GM19324 (cell line): ENCODE measurements around the gene ADO.
"Not testable (repeated sequence)": the region's sequence is repeated elsewhere in the genome, so short reads cannot be mapped to it uniquely, and the experiment has no call there.

Experiments
- ATAC-seq: cut with Tn5 transposase; IDR thresholded peaks from one replicate; pipeline ENCODE4 v1.9.1; 2021; ENCODE audit warnings: mild to moderate bottlenecking, moderate library complexity; ENCODE audit not compliant: unreplicated experiment, low FRiP score

The ADO gene

DNA sequence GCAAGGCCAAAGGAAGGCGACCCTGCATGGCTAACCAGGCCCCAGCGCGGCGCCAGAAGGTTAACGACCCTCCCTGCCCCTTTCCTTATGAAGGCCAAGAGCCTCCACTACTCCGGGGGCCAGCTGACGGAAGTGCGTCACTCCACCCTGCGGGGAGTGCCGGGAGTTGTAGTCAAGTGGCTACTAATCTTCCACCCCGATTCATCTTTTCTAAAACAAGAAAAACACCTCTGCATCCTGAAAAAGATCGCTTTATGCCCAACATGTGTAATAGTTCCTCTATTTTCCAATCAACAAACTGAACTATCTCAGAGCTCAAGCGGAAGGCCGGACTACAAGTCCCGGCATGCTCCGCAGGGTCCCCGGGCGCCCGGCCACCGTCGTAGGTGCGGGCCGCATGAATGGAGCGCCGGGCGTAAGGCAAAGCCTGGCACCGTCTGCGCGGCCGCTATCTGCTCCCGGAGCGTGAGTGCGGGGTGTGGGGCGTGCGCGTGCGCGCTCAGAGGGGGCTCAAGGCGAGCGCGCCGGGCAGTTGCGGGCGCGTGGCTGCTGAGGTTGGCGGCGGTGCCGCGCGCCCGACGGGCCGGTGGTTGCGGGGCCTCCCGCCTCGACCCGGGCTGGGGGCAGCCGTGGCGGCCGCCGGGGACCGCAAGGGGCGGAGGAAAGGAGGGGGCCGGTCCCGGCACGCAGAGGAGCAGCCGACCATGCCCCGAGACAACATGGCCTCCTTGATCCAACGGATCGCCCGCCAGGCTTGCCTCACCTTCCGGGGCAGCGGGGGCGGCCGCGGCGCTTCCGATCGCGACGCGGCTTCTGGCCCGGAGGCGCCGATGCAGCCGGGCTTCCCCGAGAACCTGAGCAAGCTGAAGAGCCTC, at the start of gene ADO:
Gene ADO (plus strand): TSS at position 365 of the 875 bp plus-strand sequence. CDS start 340 bp downstream, at position 705.
- peak; percentile 95 for ATAC-seq

- ATAC-seq: no peak
These were observed 49.6 kb upstream of the ADO start for GRCh38 chr10:62754963-62755362.

GRCh38 chr10:62755662-62756653, 48.6 kb upstream of the ADO start:
- ATAC-seq: no peak

GRCh38 chr10:62759599-62760175, 44.8 kb upstream of the ADO start:
- no peak for ATAC-seq

DNA sequence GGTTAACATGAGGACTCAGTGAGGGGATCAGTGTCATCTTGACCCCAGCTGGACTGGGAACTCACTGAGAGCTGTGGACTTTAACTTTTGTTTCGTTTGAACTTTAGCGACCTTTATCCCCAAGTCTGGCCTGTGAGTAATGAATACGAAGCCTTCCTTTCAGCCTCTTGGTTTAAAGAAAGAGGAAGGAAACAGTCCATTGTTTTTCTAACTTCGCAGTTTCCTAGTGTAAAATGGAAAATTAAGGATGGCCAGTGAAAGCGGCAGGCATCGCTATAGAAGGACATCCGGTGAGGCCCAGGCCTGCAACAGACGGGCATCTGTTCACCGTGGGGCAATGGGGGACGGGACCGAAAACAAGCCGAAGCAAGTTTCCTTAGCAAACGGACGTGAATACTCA, 44.1 kb upstream of the ADO start:
- ATAC-seq: no peak

DNA sequence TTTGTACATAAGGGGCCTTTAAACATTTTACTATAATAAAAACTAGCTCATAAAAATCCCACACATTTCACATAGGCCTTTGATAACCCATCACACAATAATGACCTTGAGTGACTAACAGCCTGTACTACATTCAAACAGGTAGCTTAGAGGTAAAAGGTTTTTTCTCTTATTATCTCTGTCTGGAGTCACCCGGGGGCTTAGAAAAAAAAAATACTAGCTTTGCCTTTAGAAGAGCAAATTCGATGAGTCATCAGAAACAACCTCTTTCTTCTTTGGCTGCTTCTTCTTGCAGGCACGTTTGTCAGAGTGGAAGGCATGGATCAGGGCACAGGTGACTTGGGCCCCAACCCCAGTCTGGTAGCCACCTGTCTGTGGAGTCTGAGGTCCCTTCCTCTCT, 43.4 kb upstream of the ADO start:
- ATAC-seq: no peak

- ATAC-seq: no peak
These were observed 41.4 kb upstream of the ADO start for GRCh38 chr10:62763155-62763554.

DNA sequence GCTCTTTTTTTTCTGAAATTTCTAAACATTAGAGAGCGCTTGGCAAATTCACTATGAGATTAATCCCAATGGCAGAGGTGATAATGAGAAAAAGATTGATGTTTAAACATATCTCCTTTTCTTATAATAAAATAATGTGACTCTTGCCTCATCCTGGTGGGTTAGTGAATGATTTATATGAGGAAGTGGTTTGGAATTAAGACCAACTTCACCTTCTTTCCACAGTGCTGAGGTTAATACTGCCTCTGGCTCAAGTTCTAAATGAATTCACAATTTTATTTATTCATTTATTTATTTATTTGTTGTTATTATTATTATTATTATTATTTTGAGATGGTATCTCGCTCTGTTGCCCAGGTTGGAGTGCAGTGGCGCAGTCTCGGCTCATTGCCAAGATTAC, 40.5 kb upstream of the ADO start:
- no peak for ATAC-seq

DNA sequence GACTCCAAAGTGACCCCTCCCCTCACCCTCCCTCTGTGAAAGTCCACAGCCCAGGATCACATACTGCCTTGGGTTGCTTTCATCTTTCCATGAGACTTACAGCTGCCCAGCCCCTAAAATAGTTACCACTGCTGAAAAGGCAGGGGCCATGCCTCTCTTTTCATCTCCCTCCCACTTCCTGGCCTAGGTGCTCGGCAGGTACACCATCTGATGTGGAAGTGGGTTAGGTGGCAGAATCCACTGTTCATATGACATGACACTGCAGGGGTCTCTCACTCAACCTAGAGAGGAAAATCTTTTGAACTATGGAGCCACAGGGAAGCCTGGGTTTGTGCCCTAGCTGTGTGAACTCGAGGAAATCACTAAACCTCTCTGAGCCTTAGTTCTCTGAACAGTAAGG, 38.8 kb upstream of the ADO start:
- no peak for ATAC-seq

- no peak for ATAC-seq
These were observed 38.1 kb upstream of the ADO start for GRCh38 chr10:62766386-62766785.

GRCh38 chr10:62769574-62770242, 34.8 kb upstream of the ADO start:
- ATAC-seq: no peak

GRCh38 chr10:62772186-62772974, 32.1 kb upstream of the ADO start:
- ATAC-seq: no peak

DNA sequence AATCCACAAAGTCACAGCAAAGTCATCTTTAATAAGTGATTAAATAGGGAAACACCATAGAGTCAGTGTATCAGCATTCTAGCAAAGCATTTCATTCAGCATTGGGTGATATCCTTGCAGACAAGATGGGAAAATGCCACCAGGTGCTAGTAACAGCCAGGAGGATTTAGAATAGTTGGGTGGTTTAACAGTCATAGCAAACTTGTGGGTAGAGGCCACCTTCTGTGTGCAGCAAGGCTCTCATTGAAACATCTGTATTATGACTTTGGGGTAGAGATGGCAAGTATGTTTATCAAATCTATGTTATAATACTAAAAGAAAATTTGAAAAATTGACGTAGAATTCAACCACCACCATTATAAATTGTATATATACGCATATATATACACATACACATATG, 26.4 kb upstream of the ADO start:
- ATAC-seq: no peak

DNA sequence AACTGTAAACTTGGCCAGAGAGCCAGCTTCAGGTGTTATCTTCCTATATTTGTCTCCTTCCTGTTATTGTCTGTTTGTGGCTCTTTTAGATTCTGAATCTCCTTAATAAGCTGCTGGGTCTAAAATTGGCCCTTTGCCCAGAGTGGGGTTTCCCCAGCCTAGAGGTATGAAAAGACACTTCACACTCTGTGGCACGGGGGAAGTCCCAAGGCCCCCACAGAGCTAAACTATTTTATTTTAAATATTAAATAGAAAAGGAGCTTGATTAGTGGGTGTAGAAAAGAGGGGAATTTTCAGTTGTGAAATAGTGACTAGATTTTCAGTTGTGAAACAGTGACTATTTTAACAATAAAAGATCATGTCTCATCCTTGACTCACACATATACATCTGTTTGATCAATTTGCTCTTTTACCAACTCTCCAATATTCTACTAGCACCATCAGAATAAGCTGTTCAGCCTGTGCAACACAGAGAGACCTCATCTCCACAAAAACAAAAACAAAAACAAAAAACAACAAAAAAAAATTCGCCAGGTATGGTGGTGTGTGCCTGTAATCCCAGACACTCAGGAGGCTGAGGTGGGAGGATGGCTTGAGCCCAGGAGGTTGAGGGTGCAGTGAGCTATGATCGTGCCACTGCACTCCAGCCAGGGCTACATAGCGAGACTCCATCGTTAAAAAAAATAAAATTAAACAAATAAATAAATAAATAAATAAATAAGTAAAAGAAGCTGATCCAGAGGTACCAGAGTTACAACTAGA, 24.9 kb upstream of the ADO start:
- peak; percentile 94 for ATAC-seq

- ATAC-seq: not testable (repeated sequence)
These were observed 20.0 kb upstream of the ADO start for GRCh38 chr10:62784537-62784936.

GRCh38 chr10:62788285-62788684, 16.2 kb upstream of the ADO start:
- ATAC-seq: not testable (repeated sequence)

DNA sequence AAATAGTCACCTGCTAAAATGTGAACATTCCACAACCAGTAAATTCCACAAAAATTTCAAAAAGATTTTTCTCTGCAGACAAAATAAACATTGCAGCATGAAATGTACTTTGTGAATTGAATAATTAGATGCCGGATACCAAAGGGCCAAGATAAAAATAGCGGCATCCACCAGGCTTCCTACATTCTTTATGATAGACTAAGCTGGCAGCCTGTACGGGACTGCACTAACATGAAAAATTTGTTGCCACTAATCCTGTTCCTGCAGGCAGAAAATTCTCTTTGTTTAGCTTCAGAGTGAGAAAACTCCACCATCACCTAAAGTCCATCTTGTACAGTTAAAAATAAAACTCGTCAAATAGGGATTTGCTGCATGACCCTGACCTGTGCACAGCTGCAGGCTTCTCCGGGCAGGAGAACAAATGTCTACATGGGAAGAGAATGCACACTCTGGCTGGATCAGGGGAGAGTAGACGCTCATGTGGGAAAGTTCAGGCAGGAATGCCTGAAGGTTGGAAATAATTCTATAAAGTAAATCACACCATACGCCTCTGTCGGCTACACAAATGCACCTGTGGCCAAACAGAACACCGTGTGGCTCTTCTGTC, 15.6 kb upstream of the ADO start:
- ATAC-seq: no peak

- no peak for ATAC-seq
These were observed 14.4 kb upstream of the ADO start for GRCh38 chr10:62790019-62790555.
